ENCODE data around the gene SEC63.

Gene SEC63

GRCh38 chr6:107830060-107830459 lies 127.9 kb downstream of the SEC63 start:
- H3K4me3 ChIP-seq (ENCODE audit: low read depth, low read length) = no peak overlapping the region
- TF ChIP-seq MAX (IDR thresholded peaks at IDR 0.05; ENCODE audit: low read depth, low read length) = no peak
- no peak for TF ChIP-seq CTCF (IDR thresholded peaks at IDR 0.05; ENCODE audit: low read depth, low read length)
- no peak for TF ChIP-seq MYC (IDR thresholded peaks at IDR 0.05; ENCODE audit: low read depth, low read length)
- no peak for TF ChIP-seq POLR2A (IDR thresholded peaks at IDR 0.05; ENCODE audit: extremely low read depth, insufficient read length)
- no peak for DNase-seq (ENCODE audit: low read depth)

- no peak overlapping the region for H3K4me3 ChIP-seq (ENCODE audit: low read depth, low read length)
- DNase-seq (ENCODE audit: low read depth) = peak; percentile 22
- no peak for TF ChIP-seq POLR2A (IDR thresholded peaks at IDR 0.05; ENCODE audit: extremely low read depth, insufficient read length)
- no peak for TF ChIP-seq CTCF (IDR thresholded peaks at IDR 0.05; ENCODE audit: low read depth, low read length)
- no peak for TF ChIP-seq MYC (IDR thresholded peaks at IDR 0.05; ENCODE audit: low read depth, low read length)
- TF ChIP-seq MAX (IDR thresholded peaks at IDR 0.05; ENCODE audit: low read depth, low read length) = no peak
Measured at GRCh38 chr6:107827541-107827940, 130.5 kb downstream of the SEC63 start.

GRCh38 chr6:107823047-107823557 lies 134.9 kb downstream of the SEC63 start:
- no peak for DNase-seq (ENCODE audit: low read depth)
- no peak overlapping the region for H3K4me3 ChIP-seq (ENCODE audit: low read depth, low read length)
- TF ChIP-seq POLR2A (IDR thresholded peaks at IDR 0.05; ENCODE audit: extremely low read depth, insufficient read length) (no peak), CTCF (IDR thresholded peaks at IDR 0.05; ENCODE audit: low read depth, low read length) (no peak), MYC (IDR thresholded peaks at IDR 0.05; ENCODE audit: low read depth, low read length) (no peak), MAX (IDR thresholded peaks at IDR 0.05; ENCODE audit: low read depth, low read length) (no peak)

GRCh38 chr6:107822176-107823046 lies 135.6 kb downstream of the SEC63 start:
- peak overlapping the region; percentile 26 for H3K4me3 ChIP-seq (ENCODE audit: low read depth, low read length)
- no peak for TF ChIP-seq CTCF (IDR thresholded peaks at IDR 0.05; ENCODE audit: low read depth, low read length)
- no peak for TF ChIP-seq MAX (IDR thresholded peaks at IDR 0.05; ENCODE audit: low read depth, low read length)
- peak; percentile 32 for DNase-seq (ENCODE audit: low read depth)

GRCh38 chr6:107821591-107821990 lies 136.4 kb downstream of the SEC63 start:
- no peak for TF ChIP-seq POLR2A (IDR thresholded peaks at IDR 0.05; ENCODE audit: extremely low read depth, insufficient read length)
- no peak for TF ChIP-seq MAX (IDR thresholded peaks at IDR 0.05; ENCODE audit: low read depth, low read length)
- TF ChIP-seq MYC (IDR thresholded peaks at IDR 0.05; ENCODE audit: low read depth, low read length) = no peak
- TF ChIP-seq CTCF (IDR thresholded peaks at IDR 0.05; ENCODE audit: low read depth, low read length) = no peak
- H3K4me3 ChIP-seq (ENCODE audit: low read depth, low read length) = no peak overlapping the region
- DNase-seq (ENCODE audit: low read depth) = no peak
